Endothelial cell of umbilical vein (primary cell): ENCODE results near the gene ZNF763. TPM values are rescaled to one million over a fixed set of nuclear protein-coding genes. Genes with fewer than 3 reads are reported as not detected.

Experiments used
- BruUV-seq: library from RNA; stranded (reverse); fragments of 400-500 nt; replicated peaks from 2 replicates; lab custom pipeline; 2021; lab: Mats Ljungman, UMichigan
- CTCF ChIA-PET: fragments of 300-600, 350-600 bp; sonication (Branson Sonifier 250); formaldehyde crosslinking; loops from one replicate; lab custom pipeline; 2021; ENCODE audit warnings: antibody characterized with exemption, inconsistent platforms; lab: Charles Lee
- POLR2A ChIA-PET: fragments of 300-600, 350-600 bp; sonication (Branson Sonifier 250); formaldehyde crosslinking; loops from one replicate; lab custom pipeline; 2021; ENCODE audit warnings: antibody characterized with exemption, inconsistent platforms; lab: Charles Lee
- DNase-seq: peaks from one replicate; pipeline ENCODE4 v3.0.0-alpha.2; 2011; ENCODE audit warnings: low read depth, low spot score
- FAIRE-seq: peaks from 2 replicates; lab custom pipeline; 2011; peaks lifted over from hg19 to GRCh38; lab: Jason Lieb, UNC
- H2AFZ ChIP-seq: 2 replicates; pipeline ENCODE4 v1.6.0; 2012; ENCODE audit warnings: low read depth, low read length, control low read depth, inconsistent platforms
- H3K27ac ChIP-seq: 2 replicates; pipeline ENCODE4 v1.5.1; 2011; ENCODE audit warnings: low read depth, mild to moderate bottlenecking, control low read depth, low read length, moderate library complexity; ENCODE audit not compliant: insufficient read depth
- H3K27me3 ChIP-seq, 2 experiments: 2 replicates each; pipeline versions ENCODE4 v1.6.0 to v1.6.1; 2011; ENCODE audit warnings: low read length in 2 of 2, mixed read lengths in 1 of 2; ENCODE audit not compliant: control insufficient read depth in 2 of 2, insufficient read depth in 2 of 2
- H3K36me3 ChIP-seq, 2 experiments: 2 replicates in 1 of 2; 3 replicates in 1 of 2; pipeline ENCODE4 v1.5.1; 2011; ENCODE audit warnings: low read length in 2 of 2, mild to moderate bottlenecking in 1 of 2, moderate library complexity in 1 of 2; ENCODE audit not compliant: control insufficient read depth in 2 of 2, insufficient read depth in 2 of 2; ENCODE audit errors: extremely low read depth in 1 of 2
- H3K4me1 ChIP-seq: 3 replicates; pipeline ENCODE4 v1.5.1; 2011; ENCODE audit warnings: mild to moderate bottlenecking, low read length; ENCODE audit not compliant: control insufficient read depth, insufficient read depth; ENCODE audit errors: extremely low read depth
- H3K4me2 ChIP-seq: 2 replicates; pipeline ENCODE4 v1.6.1; 2011; ENCODE audit warnings: low read length, control low read depth, mixed read lengths; ENCODE audit not compliant: insufficient read depth
- H3K4me3 ChIP-seq, 3 experiments: fragments of 200-600 bp in 1 of 3; sonication (generic), shearing (Covaris generic) in 1 of 3; replicated peaks in 1 of 3; 2 replicates each; pipeline ENCODE4 v1.5.1; 2011 to 2016; ENCODE audit warnings: control low read depth in 3 of 3, low read length in 3 of 3, mild to moderate bottlenecking in 2 of 3, inconsistent platforms in 1 of 3, low read depth in 1 of 3, moderate library complexity in 1 of 3; ENCODE audit not compliant: insufficient read depth in 1 of 3
- H3K79me2 ChIP-seq: 2 replicates; pipeline ENCODE4 v1.6.0; 2012; ENCODE audit warnings: low read length, inconsistent platforms; ENCODE audit not compliant: control insufficient read depth, insufficient read depth
- H3K9ac ChIP-seq: replicated peaks from 2 replicates; pipeline ENCODE3; 2011; ENCODE audit warnings: low read length, control low read depth; ENCODE audit not compliant: insufficient read depth; ENCODE audit errors: extremely low read depth
- H3K9me1 ChIP-seq: replicated peaks from 3 replicates; pipeline ENCODE4 v1.6.0; 2011; ENCODE audit warnings: mild to moderate bottlenecking, low read length; ENCODE audit not compliant: control insufficient read depth, insufficient read depth; ENCODE audit errors: extremely low read depth
- H3K9me3 ChIP-seq: replicated peaks from 2 replicates; pipeline ENCODE4 v1.5.1; 2012; ENCODE audit warnings: low read length, inconsistent platforms; ENCODE audit not compliant: control insufficient read depth, insufficient read depth
- H4K20me1 ChIP-seq: replicated peaks from 2 replicates; pipeline ENCODE3; 2011; ENCODE audit warnings: mild to moderate bottlenecking, low read length; ENCODE audit not compliant: control insufficient read depth, insufficient read depth; ENCODE audit errors: extremely low read depth
- CTCF ChIP-seq, 2 donors: IDR thresholded peaks; 1 replicate in 1 of 2; 2 replicates in 1 of 2; pipeline ENCODE4 v1.5.1; 2011; ENCODE audit warnings: low read length in 2 of 2, mild to moderate bottlenecking in 2 of 2, moderate library complexity in 2 of 2, control low read depth in 1 of 2, inconsistent platforms in 1 of 2, low read depth in 1 of 2; ENCODE audit not compliant: insufficient read depth in 1 of 2; ENCODE audit errors: extremely low read depth in 1 of 2
- EZH2 ChIP-seq: IDR thresholded peaks from 2 replicates; pipeline ENCODE4 v1.6.1; 2012; ENCODE audit warnings: borderline replicate concordance, low read depth, mild to moderate bottlenecking, moderate library complexity, low read length, inconsistent platforms; ENCODE audit not compliant: severe bottlenecking
- JUN ChIP-seq: IDR thresholded peaks from 2 replicates; pipeline ENCODE4 v1.6.1; 2011; ENCODE audit warnings: borderline replicate concordance, low read depth; ENCODE audit not compliant: insufficient read length, insufficient read depth
- MYC ChIP-seq: IDR thresholded peaks from one replicate; pipeline ENCODE4 v1.6.1; 2011; ENCODE audit warnings: mild to moderate bottlenecking, low read depth, low read length
- POLR2A ChIP-seq: IDR thresholded peaks from 2 replicates; pipeline ENCODE4 v1.6.1; 2012; ENCODE audit warnings: low read depth, mild to moderate bottlenecking, control low read depth, low read length
- POLR2AphosphoS5 ChIP-seq: IDR thresholded peaks from 2 replicates; pipeline ENCODE4 v1.6.1; 2012; ENCODE audit warnings: low read depth, mild to moderate bottlenecking, control low read depth, low read length, moderate library complexity; ENCODE audit not compliant: insufficient read depth
- dilution Hi-C: fragments of 300-500 bp; cut with MboI; formaldehyde crosslinking; loops from one replicate; pipeline ENCODE4 v1.15.0; 2019; ENCODE audit warnings: low sequenced_read_pairs; ENCODE audit not compliant: extremely low pct_ligation_motif_present
- intact Hi-C: fragments of 100-400 bp; cut with micrococcal nuclease; formaldehyde crosslinking; loops from one replicate; pipeline ENCODE4 v1.10.0; 2022
- polyA plus RNA-seq, 4 experiments: library from polyadenylated mRNA; depleted of rRNA in 3 of 4; stranded (reverse) in 3 of 4; unstranded in 1 of 4; fragments of >200 nt; gene quantifications; 2 replicates each; pipeline versions ENCODE4 v1.2.1 to v1.2.3, GENCODE V29; 2011 to 2012; ENCODE audit warnings: missing spikeins in 1 of 4
- total RNA-seq: library from RNA; stranded (reverse); gene quantifications from 2 replicates; pipeline ENCODE4 v1.2.3, GENCODE V29; 2021
- TF ChIP-seq, protein P1 (sequence below): IDR thresholded peaks from 2 replicates; pipeline ENCODE4 v1.6.1; 2011; ENCODE audit not compliant: insufficient read depth, insufficient read length

ZNF763 gene
- total and polyA plus RNA-seq, 2 donors (not counting 3 experiments of a cell fraction or from before 2014, with no cell fraction given): 0.17 to 0.77 TPM

- intact Hi-C loops: loop anchor here (10.0 kb wide), 1 partner anchor 388 kb away; the partner anchor contains the start of gene ZNF627
- Histone ChIP-seq H3K9ac (no peak overlapping the region), H3K36me3 (no peaks in the 10 kb centered on the region), H3K9me1 (no peaks in the 10 kb centered on the region), H2AFZ (no peak overlapping the region), H3K9me3 (peaks cover 28% of the 10 kb centered on the region), H3K27me3 (no peaks in the 10 kb centered on the region), H3K4me1 (peaks cover 2% of the 10 kb centered on the region), H3K79me2 (no peaks in the 10 kb centered on the region), H4K20me1 (no peaks in the 10 kb centered on the region), H3K4me3 (no peak overlapping the region), H3K27ac (no peak overlapping the region), H3K4me2 (no peak overlapping the region)
- FAIRE-seq (no peak), DNase-seq (no peak)
- CTCF ChIA-PET: no interaction called here
- TF ChIP-seq POLR2AphosphoS5 (no peak), CTCF (IDR thresholded peaks at IDR 0.05; ENCODE audit: extremely low read depth in 1 of 2, insufficient read depth in 1 of 2, low read depth in 1 of 2, low read length in 2 of 2) (no peak), MYC (no peak), EZH2 (no peak), JUN (no peak)
- no TSS peak for BruUV-seq
- POLR2A ChIA-PET: no interaction called here
- dilution Hi-C loops: no loop called here
Measured at GRCh38 chr19:11982526-11982925, 17.7 kb downstream of the ZNF763 start.

GRCh38 chr19:11984986-11985385, 20.1 kb downstream of the ZNF763 start:
- TF ChIP-seq CTCF (IDR thresholded peaks at IDR 0.05; ENCODE audit: extremely low read depth in 1 of 2, insufficient read depth in 1 of 2, low read depth in 1 of 2, low read length in 2 of 2): no peak
- TF ChIP-seq, protein P1, sequence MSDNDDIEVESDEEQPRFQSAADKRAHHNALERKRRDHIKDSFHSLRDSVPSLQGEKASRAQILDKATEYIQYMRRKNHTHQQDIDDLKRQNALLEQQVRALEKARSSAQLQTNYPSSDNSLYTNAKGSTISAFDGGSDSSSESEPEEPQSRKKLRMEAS: no peak
- no peak for TF ChIP-seq POLR2AphosphoS5
- TF ChIP-seq EZH2: no peak
- no peak for TF ChIP-seq JUN
- no peak for TF ChIP-seq MYC
- TF ChIP-seq POLR2A: no peak
- H4K20me1 ChIP-seq: no peaks in the 10 kb centered on the region
- H3K9me3 ChIP-seq: peaks cover 12% of the 10 kb centered on the region
- H3K9ac ChIP-seq: no peak overlapping the region
- intact Hi-C loops: loop anchor here (5.0 to 10.0 kb wide), 3 partner anchors 173 to 687 kb away; partner anchors contain the start of genes ZNF440 and ZNF627
- dilution Hi-C loops: no loop called here
- H3K27ac ChIP-seq: no peak overlapping the region
- no peak overlapping the region for H2AFZ ChIP-seq
- DNase-seq (no peak), FAIRE-seq (no peak)
- H3K27me3 ChIP-seq: no peaks in the 10 kb centered on the region
- ChIA-PET CTCF (interaction anchor here (0.6 kb wide), 1 partner anchor 28 kb away, joined by 3 read pairs; no protein-coding TSS in a partner anchor), POLR2A (no interaction called here)
- BruUV-seq: no TSS peak
- peaks cover 9% of the 10 kb centered on the region for H3K4me1 ChIP-seq
- H3K36me3 ChIP-seq: no peaks in the 10 kb centered on the region
- H3K9me1 ChIP-seq: no peaks in the 10 kb centered on the region
- no peak overlapping the region for H3K4me3 ChIP-seq
- H3K79me2 ChIP-seq: no peaks in the 10 kb centered on the region
- H3K4me2 ChIP-seq: no peak overlapping the region
